Colonic mucosa (tissue), 4 donors: ENCODE data around the gene CST5. TPM values are rescaled to one million over a fixed set of nuclear protein-coding genes. Genes with fewer than 3 reads are reported as not detected.

Source experiments
- DNase-seq: peaks from one replicate; pipeline ENCODE4 v3.0.0-alpha.2; 2020
- H3K27ac ChIP-seq: fragments of 200-600 bp; one replicate; pipeline ENCODE4 v1.8.0; 2021
- H3K27me3 ChIP-seq: fragments of 200-600 bp; one replicate; pipeline ENCODE4 v1.8.0; 2021
- H3K36me3 ChIP-seq: fragments of 200-600 bp; one replicate; pipeline ENCODE4 v1.8.0; 2021
- H3K4me1 ChIP-seq: fragments of 200-600 bp; one replicate; pipeline ENCODE4 v1.8.0; 2021; ENCODE audit warnings: mild to moderate bottlenecking
- H3K4me3 ChIP-seq: fragments of 200-600 bp; one replicate; pipeline ENCODE4 v1.8.0; 2021
- H3K9ac ChIP-seq, 2 donors: one replicate each; pipeline ENCODE4 v1.7.0; 2013; ENCODE audit warnings: control low read depth in 2 of 2, low read depth in 2 of 2, low read length in 2 of 2
- H3K9me3 ChIP-seq: fragments of 200-600 bp; one replicate; pipeline ENCODE4 v1.8.0; 2021
- CTCF ChIP-seq: fragments of 200-600 bp; IDR thresholded peaks from one replicate; pipeline ENCODE4 v1.8.0; 2022; ENCODE audit warnings: antibody characterized with exemption, mild to moderate bottlenecking
- intact Hi-C: fragments of 100-400 bp; cut with DNase I; formaldehyde crosslinking; loops from one replicate; pipeline ENCODE4 v1.14.1; 2022
- total RNA-seq, 2 donors: library from RNA; stranded (reverse); fragmentation: NEBNext Ultra II Directional in 1 of 2; extraction: Animal tissue kit (Norgen Biotek cat#: 25700) in 1 of 2; gene quantifications; one replicate each; pipeline ENCODE4 v1.2.1, GENCODE V29; 2021
- donor health status: healthy.
- donor health status: DM: no; HTN: no; CAD: no.
- donor health status: DM: no; HTN: no; CAD: no.

CST5 gene
- total RNA-seq, 2 donors from 2014 or later, result not detected

DNA sequence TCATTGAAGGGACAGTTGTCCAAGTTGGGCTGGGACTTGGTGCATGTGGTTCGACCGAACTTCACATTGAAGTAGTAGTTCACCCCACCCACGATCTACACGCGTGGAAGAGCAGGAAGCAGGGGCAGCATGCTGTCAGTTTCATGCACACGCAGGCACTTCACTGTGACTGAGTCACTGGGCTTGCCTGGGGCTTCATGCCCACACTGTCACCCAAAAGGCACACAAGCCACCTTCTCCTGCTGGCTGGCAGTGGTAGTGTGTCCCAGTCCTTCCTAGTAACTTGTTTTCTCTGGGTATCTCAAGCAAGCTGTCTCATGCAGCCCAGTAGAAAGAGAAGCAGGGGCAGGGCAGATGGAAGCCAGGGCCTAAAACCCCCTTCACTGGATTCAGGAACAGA lies 2.0 kb downstream of the CST5 start:
- Histone ChIP-seq H3K4me3 (no peak overlapping the region), H3K27ac (no peak overlapping the region), H3K4me1 (no peaks in the 10 kb centered on the region), H3K27me3 (no peaks in the 10 kb centered on the region), H3K36me3 (no peaks in the 10 kb centered on the region), H3K9ac (no peak overlapping the region), H3K9me3 (no peaks in the 10 kb centered on the region)
- no peak for DNase-seq
- intact Hi-C loops, result no loop called here
- no peak for TF ChIP-seq CTCF

- Histone ChIP-seq H3K4me1 (no peaks in the 10 kb centered on the region), H3K36me3 (no peaks in the 10 kb centered on the region), H3K9ac (no peak overlapping the region), H3K27me3 (no peaks in the 10 kb centered on the region), H3K9me3 (no peaks in the 10 kb centered on the region), H3K4me3 (no peak overlapping the region), H3K27ac (no peak overlapping the region)
- intact Hi-C loops, result no loop called here
- DNase-seq, result no peak
- TF ChIP-seq CTCF, result no peak
Measured at GRCh38 chr20:23875606-23876237, 3.8 kb downstream of the CST5 start.

DNA sequence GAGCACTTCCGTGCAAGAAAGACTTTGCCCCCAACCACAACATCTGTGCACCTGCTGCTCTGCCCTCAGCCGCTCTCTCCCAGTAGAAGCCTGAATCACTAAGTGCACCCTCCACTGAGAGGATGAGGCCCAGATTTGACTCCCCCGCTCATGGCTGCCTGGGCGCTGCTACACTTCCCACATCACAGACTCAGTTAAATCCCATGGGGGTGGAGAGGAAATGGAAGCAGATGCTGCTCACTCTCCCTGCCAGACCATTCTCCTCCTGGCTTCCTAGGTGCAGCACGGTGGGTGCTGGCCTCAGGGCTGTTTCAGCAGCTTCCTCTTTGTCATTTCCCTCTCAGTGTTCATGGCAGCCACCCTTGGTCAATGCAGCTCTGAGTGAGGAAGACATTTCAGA lies 4.8 kb downstream of the CST5 start:
- Histone ChIP-seq H3K9ac (no peak overlapping the region), H3K9me3 (no peaks in the 10 kb centered on the region), H3K4me3 (no peak overlapping the region), H3K4me1 (no peaks in the 10 kb centered on the region), H3K27ac (no peak overlapping the region), H3K27me3 (no peaks in the 10 kb centered on the region), H3K36me3 (no peaks in the 10 kb centered on the region)
- DNase-seq, result no peak
- intact Hi-C loops, result no loop called here
- TF ChIP-seq CTCF, result no peak

DNA sequence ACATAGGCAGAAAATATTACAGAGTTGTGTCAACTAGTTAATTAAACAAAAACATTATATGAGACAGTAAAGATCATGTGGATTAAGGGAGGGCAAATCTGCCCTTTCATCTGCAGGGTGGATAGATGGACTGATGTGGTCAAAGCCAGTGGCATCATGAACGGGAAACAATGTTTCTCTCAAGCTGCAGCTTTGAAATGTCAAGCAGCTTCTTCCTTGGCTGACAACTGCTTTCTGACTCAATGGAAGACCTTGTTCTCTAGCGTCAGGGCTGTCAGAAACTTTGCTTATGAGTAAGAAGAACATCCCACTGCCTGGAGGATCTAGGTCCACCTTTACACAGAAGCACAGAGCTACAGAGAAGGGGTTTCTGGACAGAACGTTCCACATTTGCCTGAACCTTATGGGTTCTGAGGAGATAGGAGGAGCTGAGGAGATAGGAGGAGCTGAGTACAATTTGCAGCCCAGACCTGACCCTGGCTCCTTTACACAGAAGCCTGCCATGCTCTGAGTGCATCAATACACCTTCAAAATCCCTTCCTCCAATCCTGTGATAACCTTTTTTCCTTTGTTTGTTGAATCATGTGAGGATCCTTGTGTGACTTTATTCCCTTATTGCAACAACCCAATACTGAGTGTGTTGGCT lies 6.1 kb downstream of the CST5 start:
- no peak for TF ChIP-seq CTCF
- H3K27ac ChIP-seq, result no peak overlapping the region
- no peak overlapping the region for H3K4me3 ChIP-seq
- intact Hi-C loops, result no loop called here
- no peak overlapping the region for H3K9ac ChIP-seq
- H3K27me3 ChIP-seq, result no peaks in the 10 kb centered on the region
- H3K9me3 ChIP-seq, result no peaks in the 10 kb centered on the region
- DNase-seq, result no peak
- no peaks in the 10 kb centered on the region for H3K4me1 ChIP-seq
- no peaks in the 10 kb centered on the region for H3K36me3 ChIP-seq

DNA sequence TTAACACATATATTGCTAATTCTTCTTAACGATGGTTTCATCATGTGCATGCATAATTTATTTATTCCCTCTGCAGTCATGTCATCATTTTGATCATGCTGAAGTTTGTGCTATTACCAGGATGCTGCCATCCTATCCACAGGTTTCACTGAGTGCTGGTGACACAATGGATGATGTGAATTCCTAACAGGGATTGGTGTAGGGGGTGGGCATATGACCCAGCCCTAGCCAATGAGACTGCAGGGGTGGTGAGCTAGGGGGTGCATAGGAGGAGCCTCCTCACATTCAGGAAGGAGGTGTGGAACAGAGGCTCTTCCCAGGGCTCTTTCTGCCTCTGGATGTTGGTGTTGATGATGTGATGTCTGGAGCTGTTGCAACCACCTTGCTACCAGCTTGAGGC lies 7.5 kb downstream of the CST5 start:
- no peak for TF ChIP-seq CTCF

More for the DNA sequence above, 7.5 kb downstream of the CST5 start:
- no peak for DNase-seq
- Histone ChIP-seq H3K4me3 (no peak overlapping the region), H3K27ac (no peak overlapping the region), H3K9me3 (no peaks in the 10 kb centered on the region), H3K27me3 (no peaks in the 10 kb centered on the region), H3K4me1 (no peaks in the 10 kb centered on the region), H3K36me3 (no peaks in the 10 kb centered on the region), H3K9ac (no peak overlapping the region)
- intact Hi-C loops, result no loop called here
